ENCODE results near the gene NARF.

NARF gene

DNA sequence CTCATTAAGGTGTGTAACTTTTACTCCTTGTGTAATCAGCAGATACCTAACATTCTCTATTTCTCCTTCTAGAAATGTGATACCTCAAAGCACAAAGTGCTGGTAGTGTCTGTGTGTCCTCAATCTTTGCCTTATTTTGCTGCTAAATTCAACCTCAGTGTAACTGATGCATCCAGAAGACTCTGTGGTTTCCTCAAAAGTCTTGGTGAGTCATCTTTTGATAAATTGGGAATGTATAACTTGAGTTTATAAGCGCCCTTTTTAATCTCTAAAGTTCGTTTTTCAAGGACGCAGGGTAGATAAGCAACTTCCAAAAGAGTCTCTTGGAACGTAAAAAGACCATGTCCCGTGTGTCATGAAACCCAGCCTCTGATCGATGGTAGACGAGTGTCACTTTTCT, 10.2 kb downstream of the NARF start:
- peaks cover 45% of the 10 kb centered on the region for H3K36me3 Mint-ChIP-seq (ENCODE audit: low read depth)

GRCh38 chr17:82470065-82470464, 11.5 kb downstream of the NARF start:
- no peaks in the 10 kb centered on the region for H3K4me1 Mint-ChIP-seq (ENCODE audit: low read depth)
- no peak overlapping the region for H3K27ac Mint-ChIP-seq
- no peak overlapping the region for H3K4me3 Mint-ChIP-seq
- H3K9me3 Mint-ChIP-seq, result no peaks in the 10 kb centered on the region
- H3K36me3 Mint-ChIP-seq (ENCODE audit: low read depth), result peaks cover 39% of the 10 kb centered on the region
- no peaks in the 10 kb centered on the region for H3K27me3 Mint-ChIP-seq

More for the DNA sequence above, 10.2 kb downstream of the NARF start:
- H3K4me1 Mint-ChIP-seq (ENCODE audit: low read depth), result no peaks in the 10 kb centered on the region
- H3K9me3 Mint-ChIP-seq, result no peaks in the 10 kb centered on the region
- H3K27me3 Mint-ChIP-seq, result no peaks in the 10 kb centered on the region
- no peak overlapping the region for H3K27ac Mint-ChIP-seq
- no peak overlapping the region for H3K4me3 Mint-ChIP-seq

DNA sequence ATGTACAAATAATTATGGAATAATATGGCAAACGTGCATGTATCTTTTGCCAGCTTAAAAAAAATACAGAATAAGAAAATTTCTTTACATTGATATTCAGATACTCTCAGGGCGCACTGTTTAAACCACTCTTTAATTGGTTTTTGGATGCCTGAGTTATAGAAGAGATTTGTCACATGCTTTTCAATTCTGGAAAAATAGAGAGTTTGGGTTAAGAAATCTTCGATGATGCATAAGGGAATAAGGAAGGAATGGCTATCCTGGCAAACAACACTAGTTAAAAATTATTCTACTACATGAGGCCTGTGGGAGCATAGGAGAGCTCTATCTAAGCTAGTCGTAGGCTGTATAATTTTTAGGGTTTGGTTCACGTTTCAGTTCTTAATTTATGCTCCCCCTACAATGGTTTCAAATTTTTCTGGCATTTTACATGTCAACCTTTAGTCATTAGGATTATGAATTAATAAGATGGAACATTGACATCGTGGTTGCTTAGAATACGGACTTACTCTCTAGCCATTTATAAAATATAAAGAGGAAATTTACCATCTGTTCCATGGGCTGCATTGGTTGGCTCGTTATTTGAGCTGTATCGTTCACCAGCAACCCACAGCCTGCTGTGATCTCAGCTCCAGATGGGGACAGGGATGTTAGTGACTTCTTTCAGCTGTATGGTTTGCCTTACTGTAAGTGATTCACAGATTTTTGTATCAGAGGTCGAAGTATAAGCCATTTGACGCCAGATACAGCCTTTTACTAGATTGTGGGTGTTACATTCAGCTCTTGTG, 15.9 kb downstream of the NARF start:
- no peaks in the 10 kb centered on the region for H3K9me3 Mint-ChIP-seq
- H3K4me3 Mint-ChIP-seq, result no peak overlapping the region
- no peaks in the 10 kb centered on the region for H3K27me3 Mint-ChIP-seq
- H3K4me1 Mint-ChIP-seq (ENCODE audit: low read depth), result peaks cover 6% of the 10 kb centered on the region
- no peak overlapping the region for H3K27ac Mint-ChIP-seq
- peaks cover 19% of the 10 kb centered on the region for H3K36me3 Mint-ChIP-seq (ENCODE audit: low read depth)

GRCh38 chr17:82475458-82475857, 16.9 kb downstream of the NARF start:
- Mint-ChIP-seq H3K27me3 (no peaks in the 10 kb centered on the region), H3K27ac (no peak overlapping the region)

GRCh38 chr17:82477934-82478333, 19.4 kb downstream of the NARF start:
- Mint-ChIP-seq H3K36me3 (ENCODE audit: low read depth) (peaks cover 29% of the 10 kb centered on the region), H3K27ac (no peak overlapping the region), H3K9me3 (no peaks in the 10 kb centered on the region), H3K4me3 (no peak overlapping the region), H3K4me1 (ENCODE audit: low read depth) (peaks cover 6% of the 10 kb centered on the region), H3K27me3 (no peaks in the 10 kb centered on the region)

More at GRCh38 chr17:82475458-82475857, 16.9 kb downstream of the NARF start:
- Mint-ChIP-seq H3K9me3 (no peaks in the 10 kb centered on the region), H3K4me1 (ENCODE audit: low read depth) (peaks cover 6% of the 10 kb centered on the region), H3K4me3 (no peak overlapping the region), H3K36me3 (ENCODE audit: low read depth) (peaks cover 20% of the 10 kb centered on the region)

- Mint-ChIP-seq H3K27ac (no peak overlapping the region), H3K9me3 (no peaks in the 10 kb centered on the region), H3K4me3 (no peak overlapping the region), H3K36me3 (ENCODE audit: low read depth) (peaks cover 28% of the 10 kb centered on the region), H3K27me3 (no peaks in the 10 kb centered on the region), H3K4me1 (ENCODE audit: low read depth) (peaks cover 6% of the 10 kb centered on the region)
Observed at GRCh38 chr17:82479602-82480001, 21.1 kb downstream of the NARF start.

DNA sequence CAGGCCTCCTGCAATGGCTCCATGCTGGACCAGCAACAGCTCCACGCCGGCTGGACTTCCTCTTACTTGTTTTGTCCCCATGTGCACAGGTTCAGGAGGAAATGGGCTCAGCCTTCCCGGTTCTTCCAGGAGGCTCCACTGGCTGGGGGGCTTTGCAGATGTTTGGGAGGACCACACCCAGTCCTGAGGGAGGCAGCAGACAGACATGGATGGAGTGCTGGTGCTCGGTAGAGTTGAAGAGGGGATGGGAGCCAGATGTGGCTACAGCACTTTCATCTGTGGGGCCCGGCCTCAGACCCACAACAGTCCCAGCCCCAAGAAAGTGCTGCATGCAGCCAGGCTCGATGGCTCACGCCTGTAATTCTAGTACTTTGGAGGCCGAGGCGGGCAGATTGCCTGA, 21.8 kb downstream of the NARF start:
- H3K27me3 Mint-ChIP-seq, result no peaks in the 10 kb centered on the region
- H3K9me3 Mint-ChIP-seq, result no peaks in the 10 kb centered on the region
- H3K4me1 Mint-ChIP-seq (ENCODE audit: low read depth), result peaks cover 6% of the 10 kb centered on the region
- H3K4me3 Mint-ChIP-seq, result no peak overlapping the region
- no peak overlapping the region for H3K27ac Mint-ChIP-seq
- H3K36me3 Mint-ChIP-seq (ENCODE audit: low read depth), result peaks cover 35% of the 10 kb centered on the region

- H3K9me3 Mint-ChIP-seq, result no peaks in the 10 kb centered on the region
- H3K27me3 Mint-ChIP-seq, result no peaks in the 10 kb centered on the region
- H3K36me3 Mint-ChIP-seq (ENCODE audit: low read depth), result peaks cover 50% of the 10 kb centered on the region
- H3K4me3 Mint-ChIP-seq, result no peak overlapping the region
- H3K27ac Mint-ChIP-seq, result no peak overlapping the region
- H3K4me1 Mint-ChIP-seq (ENCODE audit: low read depth), result peaks cover 8% of the 10 kb centered on the region
Observed at GRCh38 chr17:82483204-82483660, 24.7 kb downstream of the NARF start.

GRCh38 chr17:82483836-82484235, 25.3 kb downstream of the NARF start:
- no peak overlapping the region for H3K27ac Mint-ChIP-seq
- no peaks in the 10 kb centered on the region for H3K27me3 Mint-ChIP-seq
- no peaks in the 10 kb centered on the region for H3K9me3 Mint-ChIP-seq
- no peak overlapping the region for H3K4me3 Mint-ChIP-seq
- H3K4me1 Mint-ChIP-seq (ENCODE audit: low read depth), result peaks cover 8% of the 10 kb centered on the region
- peaks cover 55% of the 10 kb centered on the region for H3K36me3 Mint-ChIP-seq (ENCODE audit: low read depth)

GRCh38 chr17:82486231-82487094, 27.9 kb downstream of the NARF start:
- H3K36me3 Mint-ChIP-seq (ENCODE audit: low read depth), result peaks cover 45% of the 10 kb centered on the region

DNA sequence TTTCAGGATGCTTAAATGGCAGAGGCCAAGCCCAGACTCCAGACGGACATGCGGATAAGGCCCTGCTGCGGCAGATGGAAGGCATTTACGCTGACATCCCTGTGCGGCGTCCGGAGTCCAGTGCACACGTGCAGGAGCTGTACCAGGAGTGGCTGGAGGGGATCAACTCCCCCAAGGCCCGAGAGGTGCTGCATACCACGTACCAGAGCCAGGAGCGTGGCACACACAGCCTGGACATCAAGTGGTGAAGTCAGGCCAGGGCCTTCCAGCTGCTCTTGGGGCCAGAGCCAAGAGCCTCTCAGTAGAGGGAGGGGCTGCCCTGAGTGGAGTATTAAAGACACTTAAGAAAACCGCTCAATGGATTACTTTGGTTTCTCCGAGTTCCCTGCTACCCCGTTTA, 29.4 kb downstream of the NARF start:
- Mint-ChIP-seq H3K27me3 (no peaks in the 10 kb centered on the region), H3K4me1 (ENCODE audit: low read depth) (peaks cover 8% of the 10 kb centered on the region), H3K27ac (no peak overlapping the region), H3K36me3 (ENCODE audit: low read depth) (peaks cover 34% of the 10 kb centered on the region), H3K4me3 (no peak overlapping the region), H3K9me3 (no peaks in the 10 kb centered on the region)

More at GRCh38 chr17:82486231-82487094, 27.9 kb downstream of the NARF start:
- Mint-ChIP-seq H3K4me1 (ENCODE audit: low read depth) (peaks cover 8% of the 10 kb centered on the region), H3K9me3 (no peaks in the 10 kb centered on the region), H3K4me3 (no peak overlapping the region), H3K27me3 (no peaks in the 10 kb centered on the region), H3K27ac (no peak overlapping the region)

DNA sequence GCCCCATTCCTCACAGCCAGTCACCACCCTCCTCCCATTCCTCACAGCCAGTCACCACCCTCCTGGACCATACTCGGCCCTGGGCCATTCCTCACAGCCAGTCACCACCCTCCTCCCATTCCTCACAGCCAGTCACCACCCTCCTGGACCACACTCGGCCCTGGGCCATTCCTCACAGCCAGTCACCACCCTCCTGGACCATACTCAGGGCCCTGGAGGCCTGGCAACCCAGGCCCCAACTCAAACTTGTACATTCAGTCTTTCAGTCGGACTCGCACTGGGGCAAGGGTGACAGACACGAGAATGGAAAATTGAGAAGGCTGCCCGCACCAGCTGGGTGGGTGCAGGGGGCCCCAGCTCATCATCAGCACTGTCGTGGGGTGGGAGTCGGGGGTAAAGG, 30.6 kb downstream of the NARF start:
- peaks cover 30% of the 10 kb centered on the region for H3K36me3 Mint-ChIP-seq (ENCODE audit: low read depth)
- H3K9me3 Mint-ChIP-seq, result no peaks in the 10 kb centered on the region
- peaks cover 9% of the 10 kb centered on the region for H3K4me1 Mint-ChIP-seq (ENCODE audit: low read depth)
- no peak overlapping the region for H3K4me3 Mint-ChIP-seq
- H3K27ac Mint-ChIP-seq, result no peak overlapping the region
- no peaks in the 10 kb centered on the region for H3K27me3 Mint-ChIP-seq

DNA sequence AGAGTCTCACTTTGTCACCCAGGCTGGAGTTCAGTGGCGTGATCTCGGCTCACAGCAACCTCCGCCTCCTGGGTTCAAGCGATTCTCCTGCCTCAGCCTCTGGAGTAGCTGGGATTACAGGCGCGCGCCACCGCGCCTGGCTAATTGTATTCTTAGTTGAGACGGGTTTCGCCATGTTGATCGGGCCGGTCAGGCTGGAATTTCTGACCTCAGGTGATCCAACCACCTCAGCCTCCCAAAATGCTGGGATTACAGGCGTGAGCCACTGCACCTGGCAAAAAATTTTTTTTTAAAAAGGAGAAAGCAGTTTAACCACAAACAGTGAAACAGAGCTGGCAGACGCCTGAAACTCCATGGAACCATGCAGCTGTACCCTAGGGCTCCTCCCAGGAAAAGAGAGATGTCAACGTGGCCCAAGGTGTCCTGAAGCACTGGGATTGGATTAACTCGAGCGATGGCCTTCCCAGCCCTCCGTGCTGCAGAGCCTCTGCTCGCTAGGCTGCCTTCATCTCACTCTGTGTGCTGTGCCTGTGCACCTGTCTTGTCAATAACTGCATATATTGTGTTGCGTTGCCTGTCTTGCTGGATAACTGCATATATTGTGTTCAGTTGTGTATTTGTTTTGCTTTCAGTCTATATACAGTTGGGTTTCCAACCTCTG, 31.4 kb downstream of the NARF start:
- no peak overlapping the region for H3K27ac Mint-ChIP-seq
- H3K4me3 Mint-ChIP-seq, result no peak overlapping the region
- no peaks in the 10 kb centered on the region for H3K27me3 Mint-ChIP-seq
- peaks cover 25% of the 10 kb centered on the region for H3K36me3 Mint-ChIP-seq (ENCODE audit: low read depth)
- H3K9me3 Mint-ChIP-seq, result no peaks in the 10 kb centered on the region
- peaks cover 17% of the 10 kb centered on the region for H3K4me1 Mint-ChIP-seq (ENCODE audit: low read depth)

GRCh38 chr17:82490512-82491195, 32.1 kb downstream of the NARF start:
- H3K36me3 Mint-ChIP-seq (ENCODE audit: low read depth), result peaks cover 19% of the 10 kb centered on the region
- no peaks in the 10 kb centered on the region for H3K27me3 Mint-ChIP-seq
- no peak overlapping the region for H3K4me3 Mint-ChIP-seq
- H3K9me3 Mint-ChIP-seq, result no peaks in the 10 kb centered on the region
- peaks cover 17% of the 10 kb centered on the region for H3K4me1 Mint-ChIP-seq (ENCODE audit: low read depth)
- H3K27ac Mint-ChIP-seq, result no peak overlapping the region

Measured in stimulated activated naive CD8-positive, alpha-beta T cell treated with anti-CD3 and anti-CD28 coated beads, Interleukin-15, Interleukin-2, amounts not matched to agents 100 ng/mL and 50 ng/mL, for 24 hours (primary cell).